ENCODE measurements around the gene HAAO.

The HAAO gene

GRCh38 chr2:42829671-42830440 is 37.5 kb upstream of the HAAO start:
- Histone ChIP-seq H3K4me3 (ENCODE audit: low read depth, low read length) (no peak overlapping the region), H3K4me1 (ENCODE audit: control insufficient read depth, insufficient read depth, low read length) (peaks cover 4% of the 10 kb centered on the region; the same call in 1 of the 2 replicates), H3K9ac (ENCODE audit: low read length) (no peak overlapping the region), H3K27ac (ENCODE audit: low read depth, low read length) (no peak overlapping the region), H3K36me3 (ENCODE audit: control insufficient read depth, insufficient read depth, low read length) (no peaks in the 10 kb centered on the region), H3K9me3 (ENCODE audit: control insufficient read depth, insufficient read depth, low read depth, low read length) (no peaks in the 10 kb centered on the region), H3K27me3 (ENCODE audit: control insufficient read depth, insufficient read depth, low read length) (peaks cover 8% of the 10 kb centered on the region; the same call in 1 of the 2 replicates)

- Histone ChIP-seq H3K9ac (ENCODE audit: low read length) (no peak overlapping the region), H3K4me3 (ENCODE audit: low read depth, low read length) (no peak overlapping the region), H3K27ac (ENCODE audit: low read depth, low read length) (no peak overlapping the region)
These were observed 36.4 kb upstream of the HAAO start for GRCh38 chr2:42828487-42829425.

GRCh38 chr2:42827647-42828486 is 35.5 kb upstream of the HAAO start:
- H3K4me1 ChIP-seq (ENCODE audit: control insufficient read depth, insufficient read depth, low read length), result peaks cover 4% of the 10 kb centered on the region; the same call in 1 of the 2 replicates
- no peak overlapping the region for H3K9ac ChIP-seq (ENCODE audit: low read length)
- no peaks in the 10 kb centered on the region for H3K36me3 ChIP-seq (ENCODE audit: control insufficient read depth, insufficient read depth, low read length)
- peaks cover 8% of the 10 kb centered on the region; the same call in 1 of the 2 replicates for H3K27me3 ChIP-seq (ENCODE audit: control insufficient read depth, insufficient read depth, low read length)
- peak overlapping the region; percentile 40; the same call in 1 of the 2 replicates for H3K4me3 ChIP-seq (ENCODE audit: low read depth, low read length)
- H3K27ac ChIP-seq (ENCODE audit: low read depth, low read length), result no peak overlapping the region
- no peaks in the 10 kb centered on the region for H3K9me3 ChIP-seq (ENCODE audit: control insufficient read depth, insufficient read depth, low read depth, low read length)

More at GRCh38 chr2:42828487-42829425, 36.4 kb upstream of the HAAO start:
- Histone ChIP-seq H3K9me3 (ENCODE audit: control insufficient read depth, insufficient read depth, low read depth, low read length) (no peaks in the 10 kb centered on the region), H3K27me3 (ENCODE audit: control insufficient read depth, insufficient read depth, low read length) (peaks cover 8% of the 10 kb centered on the region; the same call in 1 of the 2 replicates), H3K36me3 (ENCODE audit: control insufficient read depth, insufficient read depth, low read length) (no peaks in the 10 kb centered on the region), H3K4me1 (ENCODE audit: control insufficient read depth, insufficient read depth, low read length) (peaks cover 4% of the 10 kb centered on the region; the same call in 1 of the 2 replicates)

GRCh38 chr2:42826231-42826630 is 33.8 kb upstream of the HAAO start:
- no peaks in the 10 kb centered on the region for H3K9me3 ChIP-seq (ENCODE audit: control insufficient read depth, insufficient read depth, low read depth, low read length)
- H3K36me3 ChIP-seq (ENCODE audit: control insufficient read depth, insufficient read depth, low read length), result no peaks in the 10 kb centered on the region
- H3K4me1 ChIP-seq (ENCODE audit: control insufficient read depth, insufficient read depth, low read length), result peaks cover 4% of the 10 kb centered on the region; the same call in 1 of the 2 replicates
- peaks cover 8% of the 10 kb centered on the region; the same call in 1 of the 2 replicates for H3K27me3 ChIP-seq (ENCODE audit: control insufficient read depth, insufficient read depth, low read length)
- H3K4me3 ChIP-seq (ENCODE audit: low read depth, low read length), result no peak overlapping the region
- H3K27ac ChIP-seq (ENCODE audit: low read depth, low read length), result no peak overlapping the region
- H3K9ac ChIP-seq (ENCODE audit: low read length), result no peak overlapping the region

GRCh38 chr2:42824454-42824807 is 32.0 kb upstream of the HAAO start:
- Histone ChIP-seq H3K4me1 (ENCODE audit: control insufficient read depth, insufficient read depth, low read length) (peaks cover 4% of the 10 kb centered on the region; the same call in 1 of the 2 replicates), H3K4me3 (ENCODE audit: low read depth, low read length) (no peak overlapping the region), H3K9me3 (ENCODE audit: control insufficient read depth, insufficient read depth, low read depth, low read length) (no peaks in the 10 kb centered on the region), H3K36me3 (ENCODE audit: control insufficient read depth, insufficient read depth, low read length) (no peaks in the 10 kb centered on the region), H3K9ac (ENCODE audit: low read length) (no peak overlapping the region), H3K27me3 (ENCODE audit: control insufficient read depth, insufficient read depth, low read length) (peaks cover 8% of the 10 kb centered on the region; the same call in 1 of the 2 replicates), H3K27ac (ENCODE audit: low read depth, low read length) (no peak overlapping the region)

- no peaks in the 10 kb centered on the region for H3K9me3 ChIP-seq (ENCODE audit: control insufficient read depth, insufficient read depth, low read depth, low read length)
- peaks cover 4% of the 10 kb centered on the region; the same call in 1 of the 2 replicates for H3K4me1 ChIP-seq (ENCODE audit: control insufficient read depth, insufficient read depth, low read length)
- no peak overlapping the region for H3K27ac ChIP-seq (ENCODE audit: low read depth, low read length)
- H3K9ac ChIP-seq (ENCODE audit: low read length), result no peak overlapping the region
- H3K27me3 ChIP-seq (ENCODE audit: control insufficient read depth, insufficient read depth, low read length), result peaks cover 8% of the 10 kb centered on the region; the same call in 1 of the 2 replicates
- no peak overlapping the region for H3K4me3 ChIP-seq (ENCODE audit: low read depth, low read length)
- H3K36me3 ChIP-seq (ENCODE audit: control insufficient read depth, insufficient read depth, low read length), result no peaks in the 10 kb centered on the region
These were observed 31.5 kb upstream of the HAAO start for GRCh38 chr2:42823744-42824453.

- peaks cover 2% of the 10 kb centered on the region; the same call in 1 of the 2 replicates for H3K4me1 ChIP-seq (ENCODE audit: control insufficient read depth, insufficient read depth, low read length)
- no peaks in the 10 kb centered on the region for H3K36me3 ChIP-seq (ENCODE audit: control insufficient read depth, insufficient read depth, low read length)
- 0 out of 2 replicates have a peak, but pooled peaks cover 5% of the 10 kb centered on the region for H3K9me3 ChIP-seq (ENCODE audit: control insufficient read depth, insufficient read depth, low read depth, low read length)
These were observed 26.8 kb upstream of the HAAO start for GRCh38 chr2:42819160-42819559.

GRCh38 chr2:42815726-42816125 is 23.3 kb upstream of the HAAO start:
- Histone ChIP-seq H3K36me3 (ENCODE audit: control insufficient read depth, insufficient read depth, low read length) (no peaks in the 10 kb centered on the region), H3K9me3 (ENCODE audit: control insufficient read depth, insufficient read depth, low read depth, low read length) (peaks cover 10% of the 10 kb centered on the region), H3K9ac (ENCODE audit: low read length) (no peak overlapping the region), H3K4me3 (ENCODE audit: low read depth, low read length) (no peak overlapping the region), H3K4me1 (ENCODE audit: control insufficient read depth, insufficient read depth, low read length) (peaks cover 2% of the 10 kb centered on the region; the same call in 1 of the 2 replicates), H3K27ac (ENCODE audit: low read depth, low read length) (no peak overlapping the region), H3K27me3 (ENCODE audit: control insufficient read depth, insufficient read depth, low read length) (no peaks in the 10 kb centered on the region)

More at GRCh38 chr2:42819160-42819559, 26.8 kb upstream of the HAAO start:
- Histone ChIP-seq H3K9ac (ENCODE audit: low read length) (no peak overlapping the region), H3K27ac (ENCODE audit: low read depth, low read length) (no peak overlapping the region), H3K4me3 (ENCODE audit: low read depth, low read length) (no peak overlapping the region), H3K27me3 (ENCODE audit: control insufficient read depth, insufficient read depth, low read length) (no peaks in the 10 kb centered on the region)

GRCh38 chr2:42813763-42814162 is 21.4 kb upstream of the HAAO start:
- Histone ChIP-seq H3K4me3 (ENCODE audit: low read depth, low read length) (no peak overlapping the region), H3K4me1 (ENCODE audit: control insufficient read depth, insufficient read depth, low read length) (peaks cover 8% of the 10 kb centered on the region; the same call in 1 of the 2 replicates), H3K36me3 (ENCODE audit: control insufficient read depth, insufficient read depth, low read length) (no peaks in the 10 kb centered on the region), H3K9me3 (ENCODE audit: control insufficient read depth, insufficient read depth, low read depth, low read length) (peaks cover 10% of the 10 kb centered on the region), H3K27ac (ENCODE audit: low read depth, low read length) (no peak overlapping the region), H3K27me3 (ENCODE audit: control insufficient read depth, insufficient read depth, low read length) (no peaks in the 10 kb centered on the region), H3K9ac (ENCODE audit: low read length) (no peak overlapping the region)

All from HUES6 (cell line).